GM11168 (cell line): ENCODE results near the gene MTURN.
"Not testable (repeated sequence)": the region's sequence is repeated elsewhere in the genome, so short reads cannot be mapped to it uniquely, and the experiment has no call there.

Experiments
- in situ Hi-C: fragments of 300-500 bp; cut with MboI; formaldehyde crosslinking; loops from one replicate; pipeline ENCODE4 v1.12.0; 2022; ENCODE audit warnings: low sequenced_read_pairs; ENCODE audit not compliant: unreplicated experiment

Gene MTURN

DNA sequence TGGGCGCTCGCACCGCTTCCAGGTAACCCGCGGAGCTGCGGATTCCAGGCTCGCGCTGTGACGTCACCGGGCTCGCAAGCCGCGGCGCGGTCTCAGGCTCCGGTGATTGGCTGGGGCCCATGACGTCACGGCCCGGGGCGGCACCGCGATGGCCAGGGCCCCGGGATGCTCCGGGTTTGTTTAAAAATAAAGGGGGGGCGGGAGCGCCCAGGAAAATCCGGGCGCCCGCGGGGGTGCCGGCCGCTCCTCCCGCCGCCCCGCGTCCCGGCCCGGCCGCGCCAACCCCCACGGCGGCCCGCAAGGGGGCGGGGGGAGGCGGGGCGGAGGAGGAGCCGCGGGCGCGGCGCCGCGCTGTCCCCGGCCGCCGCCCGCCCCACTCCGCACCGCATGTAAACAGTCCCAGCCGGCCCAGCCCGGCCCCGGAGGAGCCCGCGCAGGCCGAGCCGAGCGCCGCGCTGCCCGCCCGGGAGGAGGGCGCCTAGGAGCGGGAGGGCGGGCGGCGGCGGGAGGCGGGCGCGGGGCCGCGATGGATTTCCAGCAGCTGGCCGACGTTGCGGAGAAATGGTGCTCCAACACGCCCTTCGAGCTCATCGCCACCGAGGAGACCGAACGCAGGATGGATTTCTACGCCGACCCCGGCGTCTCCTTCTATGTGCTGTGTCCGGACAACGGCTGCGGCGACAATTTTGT, at the start of gene MTURN:
TSS of gene MTURN (plus strand) at position 376 of the 690 bp plus-strand sequence. CDS start at position 527, 151 bp downstream.
- in situ Hi-C loops: no loop called here

DNA sequence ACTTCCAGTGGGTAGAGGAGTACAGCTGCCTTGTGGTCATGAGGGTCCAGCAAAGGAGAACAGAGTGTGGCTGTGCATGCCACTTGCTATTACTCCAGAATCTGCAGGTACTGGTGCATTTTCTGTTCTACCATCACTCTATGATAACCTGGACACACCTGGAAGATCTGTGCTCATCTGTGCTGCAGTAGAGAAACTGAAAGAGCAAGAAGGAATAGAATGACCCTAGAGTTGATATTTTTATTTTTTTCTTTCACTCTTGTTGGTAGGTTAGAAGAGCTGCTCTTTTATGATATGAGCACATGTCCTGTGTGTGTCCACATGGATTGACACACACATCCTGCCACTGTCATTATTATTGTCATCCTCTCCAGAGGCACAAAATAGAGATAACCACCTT, 48.3 kb upstream of the MTURN start:
- in situ Hi-C loops: no loop called here

DNA sequence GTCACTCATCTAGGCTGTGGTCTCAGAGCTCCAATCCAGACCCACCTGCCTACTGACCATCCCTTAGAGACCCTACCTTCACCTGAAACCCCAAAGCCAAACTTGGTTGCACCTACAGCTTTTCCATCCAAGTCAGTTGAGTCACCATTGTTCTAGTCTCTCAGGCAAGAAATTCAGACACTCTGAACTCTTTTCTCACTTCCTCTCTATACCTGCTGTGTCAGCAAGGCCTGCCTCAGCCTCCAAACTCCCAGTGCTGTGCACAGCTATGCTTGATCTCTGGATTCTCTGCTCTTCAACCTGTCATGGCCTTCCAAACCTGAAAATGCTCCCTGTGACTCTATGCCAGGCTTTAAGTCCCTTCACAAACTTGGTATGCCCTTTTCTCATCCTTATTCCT, 47.4 kb upstream of the MTURN start:
- in situ Hi-C loops: no loop called here

DNA sequence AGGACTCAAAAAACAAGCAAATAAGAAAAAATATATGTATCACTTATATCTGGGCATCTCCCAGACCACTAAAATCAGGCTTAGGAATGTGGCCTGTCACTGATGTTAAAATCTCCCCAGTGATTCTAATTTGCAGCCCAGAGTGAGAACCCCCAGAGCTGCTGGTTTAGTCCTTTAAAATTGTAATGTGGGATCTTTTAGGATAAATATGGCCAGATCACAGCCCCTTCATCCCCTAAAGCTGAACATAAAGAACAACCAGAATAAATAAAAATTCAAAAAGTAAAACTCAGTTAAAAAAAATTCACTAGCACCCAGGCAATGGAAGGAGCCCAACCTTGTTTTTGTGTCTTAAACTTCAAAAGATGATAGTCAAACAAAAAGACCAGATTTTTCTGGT, 46.4 kb upstream of the MTURN start:
- in situ Hi-C loops: no loop called here

DNA sequence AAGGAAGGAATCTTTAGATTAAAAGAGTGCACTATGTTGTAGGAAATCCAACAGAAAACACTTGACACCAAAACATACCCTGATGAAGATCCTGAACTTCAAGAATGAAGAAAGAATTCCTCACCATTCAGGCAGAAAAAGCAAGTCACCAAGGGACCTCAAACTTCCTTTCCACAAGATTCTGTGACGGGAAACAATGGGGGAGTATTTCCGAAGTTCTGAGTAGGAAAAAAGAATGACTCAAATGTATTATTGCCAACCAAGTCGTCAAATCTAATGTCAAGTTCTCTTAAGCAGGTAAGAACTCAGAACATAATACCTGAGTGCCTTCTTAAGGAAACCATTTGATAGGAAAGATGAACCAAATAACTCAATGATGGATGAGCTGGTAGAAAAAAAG, 44.7 kb upstream of the MTURN start:
- in situ Hi-C loops: no loop called here

DNA sequence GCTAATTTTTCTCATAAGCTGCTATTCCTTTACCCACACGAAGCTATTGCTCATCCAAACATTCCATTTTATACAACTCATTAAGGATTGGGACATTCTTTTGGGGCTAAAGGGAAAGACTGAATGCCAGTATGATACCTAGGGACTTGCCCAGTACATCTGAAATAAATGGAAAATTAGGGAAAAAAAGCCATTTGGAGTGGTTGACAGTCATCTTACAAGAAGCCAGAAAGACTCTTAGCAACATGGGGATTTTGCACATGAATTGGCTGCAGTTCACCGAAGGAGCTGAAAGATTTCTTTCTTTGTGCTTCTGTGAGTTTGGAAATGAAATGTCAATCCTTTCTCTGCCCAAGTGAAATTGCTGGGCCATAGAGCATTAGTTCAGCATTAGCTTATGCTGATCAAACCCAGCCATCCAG, 43.3 kb upstream of the MTURN start:
- in situ Hi-C loops: no loop called here

DNA sequence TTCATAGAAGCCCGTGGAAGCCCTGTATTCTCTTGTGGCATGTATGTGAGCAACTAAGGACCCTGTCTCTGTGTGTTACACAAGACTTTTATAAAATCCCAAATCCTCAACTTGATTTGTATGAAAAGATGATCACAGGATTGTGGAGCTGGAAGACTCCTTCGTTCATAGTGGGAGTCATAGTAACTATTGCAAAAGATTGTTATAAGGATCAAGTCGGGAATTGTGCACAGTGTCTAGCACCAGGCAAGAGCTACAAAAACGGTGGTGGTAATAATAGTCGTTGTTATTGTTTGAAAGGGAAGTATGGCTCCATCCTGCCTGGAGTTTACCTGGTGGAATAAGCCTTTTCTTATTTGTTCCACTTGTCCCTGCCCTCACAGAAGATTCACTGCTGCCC, 42.8 kb upstream of the MTURN start:
- in situ Hi-C loops: no loop called here

DNA sequence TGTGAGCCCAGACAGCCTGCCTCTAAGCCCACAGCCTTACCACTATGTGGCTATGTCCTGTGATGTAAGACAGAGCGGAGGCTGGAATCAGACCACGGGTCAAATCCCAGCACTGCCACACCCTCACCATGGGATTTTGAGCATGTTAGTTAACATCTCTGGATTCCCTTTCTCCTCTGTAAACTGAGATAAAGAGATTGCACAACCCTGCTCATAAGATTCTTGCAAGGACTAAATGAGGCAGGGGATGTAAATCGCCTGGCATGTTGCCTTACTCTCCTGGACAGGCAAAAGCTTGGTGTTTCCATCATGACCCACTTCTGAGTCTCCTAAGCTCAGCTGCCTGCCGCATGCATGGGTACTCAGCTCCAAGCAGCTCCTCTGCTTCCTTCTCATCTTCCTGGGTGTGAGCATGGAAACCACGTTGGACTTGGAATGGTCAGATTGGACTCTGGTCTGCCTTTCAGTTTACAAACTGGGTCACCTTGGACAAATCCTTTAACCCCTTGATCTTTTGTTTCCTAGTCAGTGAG, 41.3 kb upstream of the MTURN start:
- in situ Hi-C loops: no loop called here

DNA sequence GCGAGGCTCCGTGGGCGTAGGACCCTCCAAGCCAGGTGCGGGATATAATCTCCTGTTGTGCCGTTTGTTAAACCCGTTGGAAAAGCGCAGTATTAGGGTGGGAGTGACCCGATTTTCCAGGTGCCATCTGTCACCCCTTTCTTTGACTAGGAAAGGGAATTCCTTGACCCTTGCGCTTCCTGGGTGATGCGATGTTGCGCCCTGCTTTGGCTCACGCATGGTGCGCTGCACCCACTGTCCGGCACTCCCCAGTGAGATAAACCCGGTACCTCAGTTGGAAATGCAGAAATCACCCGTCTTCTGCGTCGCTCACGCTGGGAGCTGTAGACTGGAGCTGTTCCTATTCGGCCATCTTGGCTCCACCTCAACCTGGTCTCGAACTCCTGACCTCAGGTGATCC, 36.2 kb upstream of the MTURN start:
- in situ Hi-C loops: not testable (repeated sequence)

DNA sequence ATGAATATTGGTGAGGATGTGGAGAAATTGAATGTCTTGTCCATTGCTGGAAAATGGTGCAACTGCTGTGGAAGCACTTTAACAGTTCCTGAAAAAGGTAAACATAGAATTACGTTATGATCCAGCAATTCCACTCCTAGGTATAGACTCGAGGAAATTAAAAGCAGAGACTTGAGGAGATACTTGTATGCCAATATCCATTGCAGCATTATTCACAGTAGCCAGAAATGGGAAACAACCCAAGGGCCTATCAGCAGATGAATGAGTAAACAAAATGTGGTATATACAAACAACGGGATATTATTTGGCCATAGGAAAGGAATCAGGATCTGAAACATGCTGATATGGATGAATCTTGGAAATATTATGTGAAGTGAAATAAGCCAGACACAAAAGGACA, 32.5 kb upstream of the MTURN start:
- in situ Hi-C loops: no loop called here

DNA sequence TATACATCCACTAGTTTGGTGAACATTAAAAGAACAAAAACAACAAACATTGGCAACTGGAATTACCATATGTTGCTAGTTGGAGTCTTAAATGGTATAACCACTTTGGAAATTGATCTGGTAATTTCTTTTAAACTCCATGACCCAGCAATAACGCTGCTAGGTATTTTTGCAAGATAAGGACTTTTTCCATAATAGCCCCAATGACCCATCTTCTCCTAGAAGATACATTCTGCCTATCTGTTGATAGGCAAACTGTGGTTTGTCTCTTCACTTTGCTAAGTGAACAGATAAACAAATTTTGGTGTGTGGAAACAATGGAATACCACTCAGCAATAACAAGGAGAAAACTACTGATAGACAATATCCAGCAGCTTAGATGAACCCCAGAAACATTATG, 30.6 kb upstream of the MTURN start:
- in situ Hi-C loops: no loop called here

DNA sequence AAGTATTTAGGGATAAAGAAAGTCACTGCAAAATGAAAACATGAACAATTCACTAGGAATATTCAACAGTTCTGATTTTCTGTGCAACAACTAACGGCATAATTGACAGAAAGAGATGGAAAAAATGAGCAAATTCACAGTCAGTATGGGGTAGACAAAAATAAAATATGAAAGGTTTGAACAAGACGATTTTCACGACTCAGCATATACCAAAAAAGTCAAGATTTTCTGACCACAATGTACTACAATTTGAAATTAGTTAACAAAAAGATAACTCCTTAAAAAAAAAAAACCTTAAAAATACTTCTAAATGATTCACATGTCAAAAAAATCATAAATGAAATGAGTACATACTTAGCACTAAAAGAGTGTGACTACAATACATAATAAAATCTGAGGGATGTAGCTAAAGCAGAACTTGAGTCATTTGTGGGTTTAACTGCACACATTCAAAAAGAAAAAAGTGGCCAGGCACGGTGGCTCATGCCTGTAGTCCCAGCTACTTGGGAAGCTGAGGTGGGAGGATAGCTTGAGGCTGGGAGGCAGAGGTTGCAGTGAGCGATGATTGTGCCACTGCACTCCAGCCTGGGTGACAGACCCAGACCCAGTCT, 22.6 kb upstream of the MTURN start:
- in situ Hi-C loops: no loop called here

DNA sequence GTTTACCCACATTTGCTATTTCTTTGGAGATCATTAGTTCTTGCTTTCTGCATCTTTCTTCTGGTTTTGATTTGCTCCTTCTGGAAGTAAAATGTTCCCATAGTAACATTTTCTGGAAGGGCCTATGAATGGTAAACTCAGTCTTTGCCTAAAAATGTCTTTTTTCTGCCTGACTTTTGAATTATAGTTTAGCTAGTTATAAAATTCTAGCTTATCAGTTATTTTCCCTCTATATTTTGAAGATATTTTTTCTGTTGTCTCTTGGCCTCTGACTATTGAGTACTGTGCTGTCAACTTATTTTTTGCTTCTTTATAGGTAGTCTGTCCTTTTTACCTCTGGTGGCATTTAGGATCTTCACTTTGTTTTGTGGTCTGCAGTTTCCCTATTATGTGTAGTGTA, 21.6 kb upstream of the MTURN start:
- in situ Hi-C loops: no loop called here

DNA sequence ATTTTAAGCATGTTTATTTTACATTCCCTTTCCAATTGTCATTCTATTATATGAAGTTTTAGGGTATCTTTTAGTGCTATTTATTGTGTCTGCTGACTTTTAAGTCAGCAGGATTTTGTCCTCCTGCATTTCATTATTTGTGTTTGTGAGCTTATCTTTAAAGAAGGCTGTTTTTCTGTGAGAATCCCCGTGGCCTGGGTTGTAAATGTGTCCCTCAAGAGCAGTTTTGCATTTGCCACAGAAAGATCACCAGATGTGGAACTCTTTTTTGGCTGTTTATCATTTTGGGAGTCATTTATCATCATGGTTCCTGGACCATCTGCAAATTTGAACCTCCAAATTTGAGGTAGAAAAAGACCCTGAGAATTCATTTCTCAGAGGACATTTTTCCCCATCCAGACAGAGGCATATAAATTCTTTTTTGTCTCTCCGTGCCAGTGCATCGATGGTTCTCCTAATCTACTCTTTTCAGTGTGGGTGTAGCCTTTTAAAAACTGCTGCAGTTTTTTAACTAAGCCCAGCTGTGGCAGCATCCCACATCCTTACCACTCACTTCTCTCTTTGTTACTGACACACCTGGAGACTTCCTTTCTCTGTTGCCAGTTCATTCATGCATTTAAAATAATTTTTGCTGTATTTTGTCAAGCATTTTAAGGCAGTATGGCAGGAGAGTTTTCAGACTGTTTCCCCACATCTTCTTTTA, 20.1 kb upstream of the MTURN start:
- in situ Hi-C loops: no loop called here

DNA sequence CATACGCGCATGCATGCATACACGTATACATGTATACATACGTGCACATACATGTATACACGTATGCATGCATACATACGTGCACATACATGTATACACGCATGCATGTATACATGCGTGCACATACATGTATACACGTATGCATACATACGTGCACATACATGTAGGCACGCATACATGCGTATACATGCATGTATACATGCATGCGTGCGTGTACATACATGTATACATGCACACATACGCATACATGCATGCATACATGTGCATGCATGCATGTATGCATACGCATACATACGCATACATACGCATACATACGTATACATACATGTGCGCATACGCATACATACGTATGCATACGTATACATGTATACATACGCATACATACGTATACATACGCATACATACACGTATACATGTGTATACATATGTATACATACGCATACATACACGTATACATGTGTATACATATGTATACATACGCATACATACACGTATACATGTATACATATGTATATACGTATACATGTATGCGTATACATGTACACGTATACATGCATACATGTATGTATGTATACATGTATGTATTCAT, 19.0 kb upstream of the MTURN start:
- in situ Hi-C loops: no loop called here

DNA sequence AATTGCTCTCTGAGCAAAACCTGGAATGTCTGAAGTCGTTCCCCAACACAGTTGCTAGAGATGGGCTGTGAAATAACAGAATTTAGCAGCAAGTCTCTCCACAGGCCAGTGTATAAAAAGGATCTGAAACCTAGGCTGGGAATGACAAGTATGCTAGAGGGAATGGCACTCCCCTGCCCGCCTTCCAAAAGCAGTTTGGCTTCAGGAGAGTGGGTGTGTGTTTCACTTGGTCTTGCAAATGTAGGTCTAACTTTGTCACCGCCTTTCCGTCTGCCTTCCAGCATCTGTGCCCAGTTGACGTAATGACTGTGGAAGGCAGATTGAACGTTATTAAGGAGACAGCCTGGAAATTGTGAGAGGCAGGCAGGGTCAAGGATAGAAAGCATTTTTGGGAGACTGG, 18.0 kb upstream of the MTURN start:
- in situ Hi-C loops: no loop called here

DNA sequence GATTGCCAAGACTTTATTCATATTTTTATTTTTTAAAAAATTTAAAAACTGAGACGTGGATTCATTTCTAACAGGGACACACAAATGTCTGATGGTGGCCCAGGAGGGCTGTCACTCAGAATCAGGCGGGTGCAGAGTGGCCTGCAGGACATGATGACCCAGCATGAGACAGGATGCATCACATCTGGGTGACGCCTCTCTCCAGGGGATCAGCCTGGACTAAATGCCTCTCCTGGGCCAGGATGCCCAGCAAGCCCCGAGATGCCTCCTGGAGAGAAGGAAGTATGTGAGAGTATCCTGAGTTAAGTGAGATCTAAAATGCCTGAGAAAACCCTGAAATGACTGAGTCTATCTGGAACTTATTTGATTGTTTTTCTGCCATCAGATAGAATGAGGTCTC, 16.9 kb upstream of the MTURN start:
- in situ Hi-C loops: no loop called here

DNA sequence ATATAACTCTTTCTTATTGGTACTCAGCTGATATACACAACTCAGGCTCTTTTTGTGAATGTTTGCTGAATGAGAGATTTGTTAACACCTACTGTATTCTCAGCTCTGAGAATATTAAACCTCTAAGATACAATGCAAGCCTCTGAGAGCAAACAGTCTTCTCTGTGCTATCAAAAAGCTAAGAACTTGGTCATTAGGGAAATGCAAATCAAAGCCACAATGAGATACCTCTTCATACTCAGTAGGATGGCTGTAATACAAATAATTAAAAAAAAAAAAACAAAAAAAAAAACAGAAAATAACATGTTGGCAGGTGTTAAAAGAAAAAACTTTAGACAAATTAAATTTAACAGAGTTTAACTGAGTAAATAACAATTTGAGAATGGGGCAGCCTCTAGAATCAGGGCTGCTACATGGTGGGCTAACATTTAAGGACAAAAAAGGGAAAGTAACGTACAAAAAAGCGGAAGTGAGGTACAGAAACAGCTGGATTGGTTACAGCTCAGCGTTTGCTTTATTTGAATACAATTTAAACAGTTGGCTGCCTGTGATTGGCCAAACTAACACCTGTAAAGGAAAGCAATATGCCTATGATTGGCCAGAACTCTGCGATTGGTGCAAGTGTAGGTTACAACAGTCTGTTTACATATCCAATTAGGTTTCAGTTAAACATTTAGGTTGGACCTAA, 14.8 kb upstream of the MTURN start:
- in situ Hi-C loops: no loop called here

DNA sequence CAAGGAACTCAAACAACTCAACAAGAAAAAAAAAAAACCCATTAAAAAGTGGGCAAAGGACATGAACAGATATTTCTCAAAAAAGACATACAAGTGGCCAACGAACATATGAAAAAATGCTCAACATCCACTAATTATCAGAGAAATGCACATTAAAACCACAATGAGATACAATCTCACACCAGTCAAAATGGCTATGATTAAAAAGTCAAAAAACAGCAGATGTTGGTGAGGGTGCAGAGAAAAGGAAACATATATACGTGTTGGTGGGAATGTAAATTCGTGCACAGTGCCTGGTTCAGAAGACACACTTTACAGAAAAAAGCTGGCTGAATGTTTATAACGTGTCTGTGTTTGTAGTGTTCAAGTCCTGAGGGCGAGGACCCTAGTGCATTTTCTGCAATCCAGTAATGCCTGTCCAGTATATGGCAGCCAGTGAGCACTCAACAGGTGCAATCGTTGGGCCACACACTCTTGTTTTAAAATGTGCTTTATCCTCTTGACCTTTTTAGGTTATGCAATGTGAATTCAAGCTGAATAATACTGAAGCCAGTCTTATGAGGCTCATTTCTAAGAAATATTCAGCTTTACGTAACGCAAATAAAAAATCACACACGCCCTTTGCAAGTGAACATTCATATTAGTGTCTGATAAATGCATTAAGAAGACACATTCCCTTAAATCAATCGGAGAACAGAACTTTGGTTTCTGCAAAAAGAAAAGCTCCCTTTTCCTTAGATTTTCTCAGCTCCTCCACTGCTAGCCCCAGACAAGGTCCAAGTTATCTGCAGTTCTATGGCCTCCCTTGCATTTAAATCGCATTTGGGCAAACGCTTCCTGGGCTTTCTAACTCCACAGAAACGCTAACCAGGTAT, 813 bp upstream of the MTURN start:
- in situ Hi-C loops: no loop called here
